WERI-Rb-1 (cell line): ENCODE results near the gene KRT4.

Experiments
- DNase-seq: peaks from one replicate; pipeline ENCODE4 v3.0.0-alpha.2; 2020
- H3K27ac ChIP-seq: fragments of 250-450 bp; sonication (Bioruptor Pico); 2 replicates; pipeline ENCODE4 v1.5.1; 2020; ENCODE audit warnings: mild to moderate bottlenecking, moderate library complexity
- H3K27me3 ChIP-seq: fragments of 250-450 bp; sonication (Bioruptor Pico); 2 replicates; pipeline ENCODE4 v1.5.1; 2021; ENCODE audit warnings: mild to moderate bottlenecking, low read depth, moderate library complexity; ENCODE audit not compliant: insufficient read depth, severe bottlenecking
- H3K36me3 ChIP-seq: fragments of 250-450 bp; sonication (Bioruptor Pico); 2 replicates; pipeline ENCODE4 v1.5.1; 2020; ENCODE audit warnings: mild to moderate bottlenecking, moderate library complexity
- H3K4me3 ChIP-seq: 2 replicates; pipeline ENCODE4 v1.5.1; 2011; ENCODE audit warnings: low read depth, mild to moderate bottlenecking, control low read depth, low read length
- H3K9me3 ChIP-seq: fragments of 250-450 bp; sonication (Bioruptor Pico); 2 replicates; pipeline ENCODE4 v1.5.1; 2021; ENCODE audit warnings: mild to moderate bottlenecking, moderate library complexity; ENCODE audit not compliant: severe bottlenecking
- CTCF ChIP-seq: IDR thresholded peaks from 2 replicates; pipeline ENCODE4 v1.5.1; 2011; ENCODE audit warnings: low read depth, mild to moderate bottlenecking, control low read depth, inconsistent platforms, low read length

KRT4 gene

GRCh38 chr12:52826611-52827498, 12.9 kb upstream of the KRT4 start:
- Histone ChIP-seq H3K27me3 (peaks cover 92% of the 10 kb centered on the region), H3K4me3 (no peak overlapping the region), H3K9me3 (no peaks in the 10 kb centered on the region), H3K36me3 (no peaks in the 10 kb centered on the region), H3K27ac (no peak overlapping the region)
- TF ChIP-seq CTCF: no peak
- no peak for DNase-seq

GRCh38 chr12:52825961-52826360, 12.0 kb upstream of the KRT4 start:
- Histone ChIP-seq H3K27ac (no peak overlapping the region), H3K4me3 (no peak overlapping the region), H3K36me3 (no peaks in the 10 kb centered on the region), H3K27me3 (peaks cover 93% of the 10 kb centered on the region), H3K9me3 (no peaks in the 10 kb centered on the region)
- TF ChIP-seq CTCF: no peak
- no peak for DNase-seq

GRCh38 chr12:52824741-52825410, 11.0 kb upstream of the KRT4 start:
- H3K27me3 ChIP-seq: peaks cover 94% of the 10 kb centered on the region
- no peak overlapping the region for H3K4me3 ChIP-seq
- H3K27ac ChIP-seq: no peak overlapping the region
- no peak for DNase-seq
- no peaks in the 10 kb centered on the region for H3K9me3 ChIP-seq
- TF ChIP-seq CTCF: no peak
- no peaks in the 10 kb centered on the region for H3K36me3 ChIP-seq

GRCh38 chr12:52823761-52824450, 10.0 kb upstream of the KRT4 start:
- Histone ChIP-seq H3K9me3 (no peaks in the 10 kb centered on the region), H3K36me3 (no peaks in the 10 kb centered on the region), H3K27ac (no peak overlapping the region), H3K27me3 (peaks cover 93% of the 10 kb centered on the region), H3K4me3 (no peak overlapping the region)
- DNase-seq: no peak
- no peak for TF ChIP-seq CTCF

GRCh38 chr12:52822771-52823510, 9.0 kb upstream of the KRT4 start:
- no peak for DNase-seq
- no peak for TF ChIP-seq CTCF
- H3K27me3 ChIP-seq: peaks cover 93% of the 10 kb centered on the region
- H3K4me3 ChIP-seq: no peak overlapping the region
- no peak overlapping the region for H3K27ac ChIP-seq
- no peaks in the 10 kb centered on the region for H3K9me3 ChIP-seq
- H3K36me3 ChIP-seq: no peaks in the 10 kb centered on the region
